B cell (primary cell): Measurements from ENCODE around the gene VPS51. TPM values are rescaled to one million over a fixed set of nuclear protein-coding genes. Genes with fewer than 3 reads are reported as not detected.

Source experiments
- ATAC-seq: fragments of 200-7000 bp; cut with Tn5 transposase; one replicate; pipeline ENCODE4 v1.10.0; 2021; ENCODE audit warnings: low read depth, mild to moderate bottlenecking, moderate number of reproducible peaks, moderate library complexity
- CTCF ChIA-PET: fragments of 350-600 bp; sonication (Branson Sonifier 250); formaldehyde crosslinking; loops from one replicate; lab custom pipeline; 2021; ENCODE audit warnings: antibody characterized with exemption, inconsistent platforms; lab: Charles Lee
- POLR2A ChIA-PET: fragments of 350-600 bp; sonication (Branson Sonifier 250); formaldehyde crosslinking; loops from one replicate; lab custom pipeline; 2021; ENCODE audit warnings: antibody characterized with exemption; lab: Charles Lee
- DNase-seq: peaks from one replicate; pipeline ENCODE4 v3.0.0; 2013
- H2AFZ ChIP-seq: 2 replicates; pipeline ENCODE4 v1.6.1; 2012; ENCODE audit warnings: mild to moderate bottlenecking, low read depth, low read length; ENCODE audit not compliant: insufficient read depth, poor library complexity, severe bottlenecking
- H3K27ac ChIP-seq, 2 donors: 1 replicate in 1 of 2; 2 replicates in 1 of 2; pipeline ENCODE4 v1.5.1; 2012 to 2013; ENCODE audit warnings: low read length in 2 of 2, mild to moderate bottlenecking in 2 of 2, moderate library complexity in 1 of 2
- H3K27me3 ChIP-seq, 4 experiments: fragments of 200-600 bp in 1 of 4; sonication (generic) in 1 of 4; replicated peaks in 1 of 4; 1 replicate in 2 of 4; 2 replicates in 2 of 4; pipeline versions ENCODE4 v1.6.1 to v1.7.0; 2013 to 2016; ENCODE audit warnings: low read length in 3 of 4, mild to moderate bottlenecking in 2 of 4, mixed read lengths in 1 of 4, moderate library complexity in 1 of 4; ENCODE audit not compliant: insufficient read depth in 4 of 4, control insufficient read depth in 3 of 4; ENCODE audit errors: control extremely low read depth in 1 of 4
- H3K36me3 ChIP-seq, 2 experiments: replicated peaks in 1 of 2; 1 replicate in 1 of 2; 2 replicates in 1 of 2; pipeline versions ENCODE4 v1.6.1 to v1.7.1; 2013; ENCODE audit warnings: low read length in 1 of 2; ENCODE audit not compliant: insufficient read depth in 2 of 2, control insufficient read depth in 1 of 2; ENCODE audit errors: control extremely low read depth in 1 of 2, extremely low read depth in 1 of 2
- H3K4me1 ChIP-seq, 2 donors: fragments of 200-600 bp in 1 of 2; sonication (generic) in 1 of 2; 1 replicate in 1 of 2; 2 replicates in 1 of 2; pipeline versions ENCODE4 v1.5.1 to v1.6.1; 2013 to 2017; ENCODE audit warnings: low read length in 2 of 2; ENCODE audit not compliant: control insufficient read depth in 2 of 2, insufficient read depth in 2 of 2
- H3K4me2 ChIP-seq: replicated peaks from 2 replicates; pipeline ENCODE3; 2012; ENCODE audit warnings: mild to moderate bottlenecking, low read depth, low read length; ENCODE audit not compliant: poor library complexity, severe bottlenecking
- H3K4me3 ChIP-seq, 5 experiments: fragments of 200-600 bp in 1 of 5; sonication (generic) in 1 of 5; 1 replicate in 3 of 5; 2 replicates in 2 of 5; pipeline versions ENCODE4 v1.5.1 to v1.7.0; 2011 to 2016; ENCODE audit warnings: low read length in 4 of 5, mild to moderate bottlenecking in 4 of 5, low read depth in 2 of 5, control low read depth in 1 of 5, moderate library complexity in 1 of 5; ENCODE audit not compliant: insufficient read depth in 1 of 5; ENCODE audit errors: control extremely low read depth in 1 of 5, extremely low read depth in 1 of 5
- H3K79me2 ChIP-seq: fragments of 200-600 bp; sonication (generic); one replicate; pipeline ENCODE4 v1.6.0; 2016; ENCODE audit warnings: low read length; ENCODE audit not compliant: control insufficient read depth, insufficient read depth
- H3K9ac ChIP-seq: fragments of 200-600 bp; sonication (generic); 2 replicates; pipeline ENCODE4 v1.6.1; 2017; ENCODE audit warnings: mild to moderate bottlenecking, low read length, moderate library complexity
- H3K9me3 ChIP-seq, 3 donors: one replicate each; pipeline versions ENCODE4 v1.6.1 to v1.7.1; 2013; ENCODE audit warnings: low read length in 2 of 3; ENCODE audit not compliant: control insufficient read depth in 2 of 3, insufficient read depth in 1 of 3; ENCODE audit errors: control extremely low read depth in 1 of 3
- H4K20me1 ChIP-seq: 2 replicates; pipeline ENCODE4 v1.6.0; 2012; ENCODE audit warnings: mild to moderate bottlenecking, low read length; ENCODE audit not compliant: insufficient read depth, control insufficient read depth, poor library complexity, severe bottlenecking
- H3K27ac Mint-ChIP-seq: one replicate; pipeline ENCODE4 v1.8.0; 2021; ENCODE audit warnings: mixed read lengths
- H3K27me3 Mint-ChIP-seq: one replicate; pipeline ENCODE4 v1.8.0; 2021; ENCODE audit warnings: mixed read lengths
- H3K4me1 Mint-ChIP-seq: one replicate; pipeline ENCODE4 v1.8.0; 2021; ENCODE audit warnings: mixed read lengths
- H3K4me3 Mint-ChIP-seq: one replicate; pipeline ENCODE4 v1.8.0; 2021; ENCODE audit warnings: mixed read lengths
- H3K9me3 Mint-ChIP-seq: one replicate; pipeline ENCODE4 v1.8.0; 2022; ENCODE audit warnings: mixed read lengths; ENCODE audit not compliant: insufficient read depth
- EZH2 ChIP-seq: IDR thresholded peaks from 2 replicates; pipeline ENCODE4 v1.6.1; 2012; ENCODE audit warnings: borderline replicate concordance, low read depth, mild to moderate bottlenecking, moderate library complexity, low read length; ENCODE audit not compliant: insufficient read depth, poor library complexity, severe bottlenecking
- WGBS: methylation state at CpG from one replicate; pipeline ENCODE4 v1.1.5; 2013; ENCODE audit warnings: missing lambda C conversion rate; ENCODE audit not compliant: insufficient coverage; 5-methylcytosine and 5-hydroxymethylcytosine counted together
- intact Hi-C: fragments of 100-400 bp; cut with micrococcal nuclease; formaldehyde crosslinking; loops from one replicate; pipeline ENCODE4 v1.10.0; 2022
- polyA plus RNA-seq: library from polyadenylated mRNA; depleted of rRNA; stranded (reverse); fragments of >200 nt; gene quantifications from 2 replicates; pipeline ENCODE4 v1.2.3, GENCODE V29; 2012
- total RNA-seq, 2 donors: library from RNA; stranded (reverse); fragments of 120-200 nt in 1 of 2; gene quantifications; 1 replicate in 1 of 2; 2 replicates in 1 of 2; pipeline versions ENCODE4 v1.2.3 to v1.2.4, GENCODE V29; 2013 to 2022
- TF ChIP-seq, protein P1 (sequence below): fragments of 200-600 bp; IDR thresholded peaks from one replicate; pipeline ENCODE4 v1.8.0; 2022; ENCODE audit warnings: antibody characterized with exemption, mild to moderate bottlenecking

Gene VPS51
- total and polyA plus RNA-seq, 2 donors (not counting 1 experiment from before 2014, with no cell fraction given) = 206 to 223 TPM

DNA sequence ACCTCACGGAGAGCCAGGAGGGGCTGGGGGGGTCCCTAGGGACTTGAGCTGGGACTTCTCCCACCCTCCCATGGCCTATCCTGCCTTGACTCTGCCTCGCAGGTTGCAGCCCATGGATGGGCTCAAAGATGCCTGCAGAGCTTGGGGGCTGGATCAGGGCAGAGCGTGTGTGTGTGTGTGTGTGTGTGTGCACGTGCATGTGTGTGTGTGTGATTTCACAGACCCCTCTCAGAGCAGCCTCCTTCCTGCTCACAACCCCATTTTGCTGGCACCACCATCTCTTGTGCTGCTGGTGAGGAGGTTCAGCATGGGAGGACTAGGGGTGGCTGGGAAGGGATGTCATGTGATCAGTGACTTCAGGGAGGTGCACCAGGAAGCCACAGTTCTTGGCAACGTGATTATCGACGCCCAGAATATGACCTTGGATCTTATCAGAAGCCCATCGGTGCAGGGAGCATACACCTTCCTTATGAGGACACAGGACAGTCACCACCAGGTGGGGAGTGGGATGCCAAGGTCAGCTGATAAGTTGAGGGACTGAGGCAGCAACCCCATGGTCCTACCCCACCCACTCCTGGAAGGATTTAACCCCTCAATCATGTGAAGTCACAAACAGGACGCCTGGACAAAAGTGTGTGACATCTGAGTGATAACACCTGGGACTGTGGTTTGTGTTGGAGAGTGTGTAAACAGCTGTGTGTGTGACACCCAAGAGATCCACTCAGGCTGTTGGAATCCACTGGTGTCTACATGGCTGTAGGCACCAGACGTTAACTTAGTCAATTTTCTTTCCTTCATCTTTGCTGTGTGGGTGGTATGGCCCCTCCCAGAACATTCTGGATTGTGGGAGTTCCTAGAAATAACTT is 35.8 kb upstream of the VPS51 start:
- POLR2A ChIA-PET = no interaction called here
- Histone ChIP-seq H2AFZ (no peak overlapping the region), H3K4me1 (no peaks in the 10 kb centered on the region), H3K9ac (no peak overlapping the region), H3K27ac (no peak overlapping the region), H3K9me3 (peaks cover 0 to 3% (median 0%) of the 10 kb centered on the region in 3 donors), H3K4me3 (no peak overlapping the region), H3K4me2 (no peak overlapping the region), H3K36me3 (no peaks in the 10 kb centered on the region), H3K79me2 (no peaks in the 10 kb centered on the region), H3K27me3 (peaks cover 0 to 2% (median 0%) of the 10 kb centered on the region in 4 experiments), H4K20me1 (no peaks in the 10 kb centered on the region)
- H3K27me3 Mint-ChIP-seq = no peaks in the 10 kb centered on the region
- H3K4me3 Mint-ChIP-seq = no peak overlapping the region
- no peaks in the 10 kb centered on the region for H3K4me1 Mint-ChIP-seq
- CTCF ChIA-PET = interaction anchor here (1.1 kb wide), 1 partner anchor 18 kb away, joined by 3 read pairs; no protein-coding TSS in a partner anchor
- intact Hi-C loops = no loop called here
- H3K9me3 Mint-ChIP-seq = no peaks in the 10 kb centered on the region
- 63% methylated on average over 4 of the region's 10 CpGs for WGBS
- DNase-seq (no peak), ATAC-seq (no peak)
- no peak overlapping the region for H3K27ac Mint-ChIP-seq
- TF ChIP-seq, protein P1, sequence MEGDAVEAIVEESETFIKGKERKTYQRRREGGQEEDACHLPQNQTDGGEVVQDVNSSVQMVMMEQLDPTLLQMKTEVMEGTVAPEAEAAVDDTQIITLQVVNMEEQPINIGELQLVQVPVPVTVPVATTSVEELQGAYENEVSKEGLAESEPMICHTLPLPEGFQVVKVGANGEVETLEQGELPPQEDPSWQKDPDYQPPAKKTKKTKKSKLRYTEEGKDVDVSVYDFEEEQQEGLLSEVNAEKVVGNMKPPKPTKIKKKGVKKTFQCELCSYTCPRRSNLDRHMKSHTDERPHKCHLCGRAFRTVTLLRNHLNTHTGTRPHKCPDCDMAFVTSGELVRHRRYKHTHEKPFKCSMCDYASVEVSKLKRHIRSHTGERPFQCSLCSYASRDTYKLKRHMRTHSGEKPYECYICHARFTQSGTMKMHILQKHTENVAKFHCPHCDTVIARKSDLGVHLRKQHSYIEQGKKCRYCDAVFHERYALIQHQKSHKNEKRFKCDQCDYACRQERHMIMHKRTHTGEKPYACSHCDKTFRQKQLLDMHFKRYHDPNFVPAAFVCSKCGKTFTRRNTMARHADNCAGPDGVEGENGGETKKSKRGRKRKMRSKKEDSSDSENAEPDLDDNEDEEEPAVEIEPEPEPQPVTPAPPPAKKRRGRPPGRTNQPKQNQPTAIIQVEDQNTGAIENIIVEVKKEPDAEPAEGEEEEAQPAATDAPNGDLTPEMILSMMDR = no peak
- no peak for TF ChIP-seq EZH2

DNA sequence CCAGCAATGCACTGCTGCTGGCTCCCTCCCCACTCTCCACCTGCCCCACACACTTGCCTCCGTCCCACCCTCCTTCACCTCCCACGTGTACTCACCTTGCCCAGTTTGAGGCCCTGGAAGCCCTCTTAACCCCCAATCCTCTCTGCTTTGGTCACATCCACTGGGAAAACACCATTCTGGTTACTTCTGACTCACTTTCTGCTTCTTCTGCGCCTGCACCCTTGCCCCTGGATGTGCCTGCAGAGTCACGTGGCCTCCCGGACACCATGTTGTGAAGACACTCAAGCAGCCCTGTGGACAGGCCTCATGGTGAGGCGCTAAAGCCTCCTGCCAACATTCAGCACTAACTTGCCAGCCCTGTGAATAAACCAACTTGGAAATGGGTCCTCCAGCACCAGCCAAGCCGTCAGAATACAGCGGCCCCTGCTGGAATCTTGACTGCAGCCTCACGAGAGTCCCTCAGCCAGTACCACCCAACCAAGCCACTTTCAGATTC is 35.1 kb upstream of the VPS51 start:
- H3K4me3 Mint-ChIP-seq = no peak overlapping the region
- H3K4me3 ChIP-seq = no peak overlapping the region
- H3K79me2 ChIP-seq = no peaks in the 10 kb centered on the region
- POLR2A ChIA-PET = no interaction called here
- CTCF ChIA-PET = interaction anchor here (0.7 to 1.1 kb wide), 2 partner anchors 17 to 422 kb away, joined by 3 read pairs; no protein-coding TSS in a partner anchor
- H3K36me3 ChIP-seq = no peaks in the 10 kb centered on the region
- H3K27ac Mint-ChIP-seq = peak overlapping the region; percentile 32
- intact Hi-C loops = no loop called here
- H4K20me1 ChIP-seq = no peaks in the 10 kb centered on the region
- WGBS = 91% methylated on average over 7 of the region's 9 CpGs
- H3K27me3 Mint-ChIP-seq = no peaks in the 10 kb centered on the region
- H3K4me1 Mint-ChIP-seq = no peaks in the 10 kb centered on the region
- no peak overlapping the region for H3K27ac ChIP-seq
- H3K9me3 Mint-ChIP-seq = no peaks in the 10 kb centered on the region
- no peak overlapping the region for H2AFZ ChIP-seq
- H3K4me2 ChIP-seq = no peak overlapping the region
- no peak overlapping the region for H3K9ac ChIP-seq
- H3K4me1 ChIP-seq = no peaks in the 10 kb centered on the region
- H3K9me3 ChIP-seq = peaks cover 0 to 3% (median 0%) of the 10 kb centered on the region in 3 donors
- TF ChIP-seq, protein P1 = no peak
- no peak for TF ChIP-seq EZH2
- ATAC-seq (no peak), DNase-seq (no peak)
- H3K27me3 ChIP-seq = peaks cover 0 to 2% (median 0%) of the 10 kb centered on the region in 4 experiments
